ENCODE measurements around the gene IQCC. TPM values are rescaled to one million over a fixed set of nuclear protein-coding genes. Genes with fewer than 3 reads are reported as not detected.

Gene IQCC
- polyA plus RNA-seq, 3 donors, result 0.18 to 0.31 (median 0.28) TPM

- Histone ChIP-seq H3K4me1 (ENCODE audit: control insufficient read depth in 1 of 2, insufficient read depth in 2 of 2, low read length in 2 of 2) (peaks cover 20 to 29% of the 10 kb centered on the region in 2 donors), H3K9ac (ENCODE audit: insufficient read depth, low read length, poor library complexity, severe bottlenecking) (no peak overlapping the region), H3K9me3 (replicated peaks in 1 of 2; ENCODE audit: control insufficient read depth in 1 of 2, insufficient read depth in 1 of 2, low read length in 2 of 2) (no peaks in the 10 kb centered on the region), H3K27me3 (ENCODE audit: control insufficient read depth in 2 of 2, insufficient read depth in 2 of 2, low read length in 2 of 2) (peaks cover 0 to 30% of the 10 kb centered on the region in 2 donors), H3K4me3 (replicated peaks in 1 of 3; ENCODE audit: low read depth in 2 of 3, low read length in 3 of 3) (no peak overlapping the region), H3K27ac (ENCODE audit: low read depth in 1 of 2, low read length in 2 of 2) (no peak overlapping the region), H3K4me2 (replicated peaks; ENCODE audit: extremely low read depth, low read length, poor library complexity, severe bottlenecking) (peak overlapping the region; percentile 19), H3K36me3 (replicated peaks in 1 of 2; ENCODE audit: control insufficient read depth in 1 of 2, insufficient read depth in 2 of 2, low read length in 2 of 2) (no peaks in the 10 kb centered on the region), H2AFZ (ENCODE audit: insufficient read depth, low read depth, low read length, poor library complexity, severe bottlenecking) (no peak overlapping the region), H4K20me1 (ENCODE audit: insufficient read depth, low read length) (no peaks in the 10 kb centered on the region), H3K79me2 (ENCODE audit: insufficient read depth, low read length) (no peaks in the 10 kb centered on the region)
- H3K4me1 Mint-ChIP-seq, result peaks cover 24% of the 10 kb centered on the region
- H3K4me3 Mint-ChIP-seq, result peak overlapping the region in 1 of 2 donors; percentile 88
- H3K27me3 Mint-ChIP-seq (ENCODE audit: low read depth in 3 of 3), result peaks cover 26 to 33% (median 29%) of the 10 kb centered on the region in 3 donors
- H3K36me3 Mint-ChIP-seq, result peaks cover 0 to 2% of the 10 kb centered on the region in 2 donors
- peaks cover 0 to 4% (median 1%) of the 10 kb centered on the region in 7 donors for H3K9me3 Mint-ChIP-seq
- no peak overlapping the region for H3K27ac Mint-ChIP-seq
- 27% methylated on average over 6 of the region's 7 CpGs for WGBS (ENCODE audit: insufficient coverage)
- TF ChIP-seq, protein P1, sequence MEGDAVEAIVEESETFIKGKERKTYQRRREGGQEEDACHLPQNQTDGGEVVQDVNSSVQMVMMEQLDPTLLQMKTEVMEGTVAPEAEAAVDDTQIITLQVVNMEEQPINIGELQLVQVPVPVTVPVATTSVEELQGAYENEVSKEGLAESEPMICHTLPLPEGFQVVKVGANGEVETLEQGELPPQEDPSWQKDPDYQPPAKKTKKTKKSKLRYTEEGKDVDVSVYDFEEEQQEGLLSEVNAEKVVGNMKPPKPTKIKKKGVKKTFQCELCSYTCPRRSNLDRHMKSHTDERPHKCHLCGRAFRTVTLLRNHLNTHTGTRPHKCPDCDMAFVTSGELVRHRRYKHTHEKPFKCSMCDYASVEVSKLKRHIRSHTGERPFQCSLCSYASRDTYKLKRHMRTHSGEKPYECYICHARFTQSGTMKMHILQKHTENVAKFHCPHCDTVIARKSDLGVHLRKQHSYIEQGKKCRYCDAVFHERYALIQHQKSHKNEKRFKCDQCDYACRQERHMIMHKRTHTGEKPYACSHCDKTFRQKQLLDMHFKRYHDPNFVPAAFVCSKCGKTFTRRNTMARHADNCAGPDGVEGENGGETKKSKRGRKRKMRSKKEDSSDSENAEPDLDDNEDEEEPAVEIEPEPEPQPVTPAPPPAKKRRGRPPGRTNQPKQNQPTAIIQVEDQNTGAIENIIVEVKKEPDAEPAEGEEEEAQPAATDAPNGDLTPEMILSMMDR (IDR thresholded peaks at IDR 0.05), result no peak
- intact Hi-C loops (cut with micrococcal nuclease), result no loop called here
- DNase-seq, result peak in 2 of 3 donors; percentile 27 to 38
Observed at GRCh38 chr1:32242341-32242851, 36.9 kb downstream of the IQCC start.

DNA sequence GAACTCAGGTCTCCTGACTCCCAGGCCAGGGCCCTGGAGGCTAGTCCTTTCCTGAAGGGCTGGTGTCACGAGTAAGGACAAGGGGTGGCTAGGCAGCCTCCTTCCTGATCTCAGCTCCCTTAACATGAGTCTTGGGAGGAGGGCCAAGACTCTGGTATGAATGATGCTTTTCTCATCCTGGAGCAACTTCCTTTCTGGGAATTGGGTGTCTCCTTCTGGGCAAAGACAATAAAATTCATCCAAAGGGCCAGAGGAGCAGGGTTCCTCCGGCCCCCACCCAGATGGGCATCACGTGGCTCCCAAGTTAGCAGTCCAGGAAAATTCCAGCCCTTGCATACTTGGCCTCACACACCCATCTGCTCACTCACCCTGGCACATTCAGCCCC is 41.4 kb downstream of the IQCC start, which contains the start of gene FAM167B:
TSS of gene FAM167B (plus strand) at position 335 of the 386 bp plus-strand sequence. CDS start 200 bp downstream, outside the sequence.
- no peak within 1 kb of the TSS for H3K4me3 ChIP-seq (replicated peaks in 1 of 3; ENCODE audit: low read depth in 2 of 3, low read length in 3 of 3)

More for the DNA sequence above, 41.4 kb downstream of the IQCC start, which contains the start of gene FAM167B:
- peaks cover 27% of the 10 kb centered on the region for H3K4me1 Mint-ChIP-seq
- Histone ChIP-seq H3K9me3 (replicated peaks in 1 of 2; ENCODE audit: control insufficient read depth in 1 of 2, insufficient read depth in 1 of 2, low read length in 2 of 2) (no peaks in the 10 kb centered on the region), H3K36me3 (replicated peaks in 1 of 2; ENCODE audit: control insufficient read depth in 1 of 2, insufficient read depth in 2 of 2, low read length in 2 of 2) (no peaks in the 10 kb centered on the region), H3K27me3 (ENCODE audit: control insufficient read depth in 2 of 2, insufficient read depth in 2 of 2, low read length in 2 of 2) (peaks cover 0 to 15% of the 10 kb centered on the region in 2 donors), H4K20me1 (ENCODE audit: insufficient read depth, low read length) (no peaks in the 10 kb centered on the region), H2AFZ (ENCODE audit: insufficient read depth, low read depth, low read length, poor library complexity, severe bottlenecking) (peak within 1 kb of the TSS; percentile 70), H3K27ac (ENCODE audit: low read depth in 1 of 2, low read length in 2 of 2) (no peak within 1 kb of the TSS), H3K79me2 (ENCODE audit: insufficient read depth, low read length) (no peaks in the 10 kb centered on the region), H3K4me2 (replicated peaks; ENCODE audit: extremely low read depth, low read length, poor library complexity, severe bottlenecking) (no peak within 1 kb of the TSS), H3K4me1 (ENCODE audit: control insufficient read depth in 1 of 2, insufficient read depth in 2 of 2, low read length in 2 of 2) (peaks cover 9 to 26% of the 10 kb centered on the region in 2 donors), H3K9ac (ENCODE audit: insufficient read depth, low read length, poor library complexity, severe bottlenecking) (no peak within 1 kb of the TSS)
- DNase-seq, result no peak
- intact Hi-C loops (cut with micrococcal nuclease), result no loop called here
- TF ChIP-seq, protein P1 (IDR thresholded peaks at IDR 0.05), result no peak
- peak within 1 kb of the TSS in 1 of 2 donors; percentile 52 for H3K4me3 Mint-ChIP-seq
- H3K27ac Mint-ChIP-seq, result peak within 1 kb of the TSS in 3 of 7 donors; percentile 50 to 70 (median 62)
- peaks cover 15 to 38% (median 19%) of the 10 kb centered on the region in 3 donors for H3K27me3 Mint-ChIP-seq (ENCODE audit: low read depth in 3 of 3)
- 92% methylated on average over 2 of the region's 3 CpGs for WGBS (ENCODE audit: insufficient coverage)
- peaks cover 0 to 4% (median 2%) of the 10 kb centered on the region in 7 donors for H3K9me3 Mint-ChIP-seq
- H3K36me3 Mint-ChIP-seq, result peaks cover 0 to 2% of the 10 kb centered on the region in 2 donors
